Right hindlimb (tissue), 1 donor: Measurements from ENCODE around the gene KLHL3.
A peak's percentile ranks its signal among the peaks of the same experiment; 100 is the strongest.

Experiments used
- DNase-seq: peaks from one replicate; pipeline ENCODE4 v3.0.0-alpha.2; 2018

Gene KLHL3

DNA sequence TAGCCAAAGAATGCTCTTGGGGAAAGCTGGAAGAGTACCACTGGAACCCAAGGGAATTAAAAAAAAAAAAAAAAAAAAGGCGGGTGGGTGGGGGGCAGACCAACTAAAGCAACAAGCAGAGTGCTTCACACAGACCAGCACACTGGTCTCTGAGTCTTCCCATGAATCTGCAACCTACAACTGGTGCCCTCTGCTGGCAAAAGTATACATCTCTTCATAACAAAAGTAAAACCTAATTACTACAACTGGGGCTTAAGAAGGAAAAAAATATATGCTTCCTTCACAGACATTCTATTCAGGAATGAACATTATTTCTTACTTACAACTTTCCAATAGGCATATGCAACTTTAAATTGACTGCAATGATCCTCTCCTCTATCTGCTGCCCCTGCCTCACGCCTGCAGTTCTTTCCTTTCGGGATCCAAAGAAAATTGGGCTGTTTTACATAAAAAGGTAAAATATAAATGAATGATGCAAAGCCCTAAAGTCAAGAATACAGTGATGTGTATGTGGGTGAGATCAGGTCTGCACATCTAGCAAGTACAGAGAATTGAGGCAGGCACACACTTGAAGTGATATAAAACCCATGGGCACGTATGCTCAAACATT lies 7.2 kb upstream of the KLHL3 start:
- peak; percentile 52 for DNase-seq

DNA sequence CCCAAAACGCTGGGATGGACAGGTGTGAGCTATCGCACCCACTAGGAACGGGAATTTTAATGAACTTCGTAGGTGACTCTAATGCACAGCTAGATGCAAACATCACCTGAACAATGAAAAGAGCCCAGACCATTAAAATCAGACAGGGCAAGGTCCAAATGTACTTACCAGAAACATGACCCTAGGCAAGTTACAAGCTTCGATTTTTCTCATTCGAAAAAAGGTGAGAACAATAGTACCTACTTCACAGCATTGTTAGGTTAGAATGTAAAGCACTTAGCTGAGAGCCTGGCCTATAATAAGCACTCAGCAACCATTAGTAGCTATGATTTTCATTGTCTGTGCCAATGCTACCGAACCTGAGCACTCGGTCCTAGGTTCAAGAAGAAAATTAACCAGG lies 5.8 kb upstream of the KLHL3 start:
- no peak for DNase-seq

DNA sequence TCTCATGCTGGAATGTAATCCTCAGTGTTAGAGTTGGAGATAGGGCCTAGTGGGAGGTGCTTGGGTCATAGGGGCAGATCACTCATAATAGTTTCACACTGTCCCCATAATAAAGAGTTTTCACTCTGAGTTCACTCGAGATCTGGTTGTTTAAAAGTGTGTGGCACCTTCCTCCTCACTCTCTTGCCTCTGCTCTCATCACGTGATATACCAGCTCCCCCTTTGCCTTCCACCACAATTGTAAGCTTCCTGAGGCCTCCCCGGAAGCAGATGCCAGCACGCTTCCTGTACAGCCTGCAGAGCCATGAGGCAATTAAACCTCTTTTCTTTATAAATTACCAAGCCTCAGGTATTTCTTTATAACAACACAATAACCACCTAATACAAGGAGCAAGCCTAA lies 3.8 kb upstream of the KLHL3 start:
- DNase-seq: no peak

DNA sequence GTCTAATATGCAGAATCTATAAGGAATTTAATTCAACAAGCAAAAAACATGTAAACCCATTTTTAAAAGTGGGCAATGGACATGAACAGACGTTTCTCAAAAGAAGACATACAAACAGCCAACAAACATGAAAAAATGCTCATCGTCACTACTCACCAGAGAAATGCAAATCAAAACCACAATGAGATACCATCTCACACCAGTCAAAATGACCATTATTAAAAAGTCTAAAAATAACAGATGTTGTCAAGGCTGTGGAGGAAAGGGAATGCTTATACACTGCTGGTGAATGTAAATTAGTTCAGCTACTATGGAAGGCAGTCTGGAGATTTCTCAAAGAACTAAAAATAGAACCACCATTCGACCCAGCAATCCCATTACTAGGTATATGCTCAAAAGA lies 3.1 kb upstream of the KLHL3 start:
- no peak for DNase-seq

DNA sequence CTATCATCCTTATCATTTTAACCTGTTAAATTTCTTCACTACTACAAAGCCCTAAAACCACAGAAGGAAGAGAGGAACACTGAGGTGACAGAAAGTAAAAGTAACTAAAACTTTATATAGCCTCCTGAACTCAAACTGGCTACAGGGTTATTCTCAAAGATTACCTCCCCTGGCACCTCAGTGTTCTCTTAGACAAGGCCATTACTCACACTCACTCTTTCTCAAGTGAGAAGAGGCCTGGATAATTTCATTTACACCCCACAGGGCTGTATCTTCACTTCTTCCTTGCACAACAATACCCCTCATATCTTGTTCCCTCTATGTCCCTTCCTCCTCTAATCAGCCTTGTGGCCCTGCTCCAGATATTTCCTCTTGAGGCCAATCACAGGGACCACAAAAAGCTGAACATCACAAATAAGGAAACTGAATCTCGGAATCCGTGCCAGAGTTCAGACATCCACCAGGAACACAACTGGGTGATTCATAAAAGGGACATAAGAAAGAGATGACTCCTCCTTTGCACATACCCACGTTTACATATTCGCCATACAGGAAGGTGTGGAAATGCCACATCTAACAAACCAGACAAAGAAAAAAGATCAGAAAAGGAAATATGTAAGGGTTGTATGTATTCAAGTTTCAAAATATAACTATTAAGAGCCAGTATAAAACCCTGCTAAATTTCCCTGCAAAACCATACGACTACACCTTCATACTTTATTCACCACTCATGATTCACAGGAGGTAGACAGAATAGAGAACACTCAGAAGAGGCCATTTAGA lies 1.7 kb upstream of the KLHL3 start:
- peak; percentile 28 for DNase-seq

DNA sequence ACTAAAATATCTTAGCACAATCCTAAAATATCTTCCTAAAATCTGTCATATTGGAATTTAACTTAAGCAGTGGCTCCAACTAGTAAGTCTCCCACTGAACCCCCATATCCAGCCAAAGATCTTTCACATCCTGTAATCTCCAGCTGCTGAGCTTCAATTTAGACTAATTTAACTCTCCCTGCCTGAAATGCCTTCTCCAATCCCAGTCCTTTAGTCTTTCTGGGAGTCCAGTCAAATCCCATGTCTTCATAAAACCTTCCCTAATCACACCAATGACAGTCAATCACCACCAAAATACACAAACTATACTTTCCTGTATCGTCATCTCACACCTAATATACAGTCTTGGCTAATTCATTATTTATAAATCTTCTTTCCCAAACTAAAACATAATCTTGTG lies 607 bp upstream of the KLHL3 start:
- no peak for DNase-seq

DNA sequence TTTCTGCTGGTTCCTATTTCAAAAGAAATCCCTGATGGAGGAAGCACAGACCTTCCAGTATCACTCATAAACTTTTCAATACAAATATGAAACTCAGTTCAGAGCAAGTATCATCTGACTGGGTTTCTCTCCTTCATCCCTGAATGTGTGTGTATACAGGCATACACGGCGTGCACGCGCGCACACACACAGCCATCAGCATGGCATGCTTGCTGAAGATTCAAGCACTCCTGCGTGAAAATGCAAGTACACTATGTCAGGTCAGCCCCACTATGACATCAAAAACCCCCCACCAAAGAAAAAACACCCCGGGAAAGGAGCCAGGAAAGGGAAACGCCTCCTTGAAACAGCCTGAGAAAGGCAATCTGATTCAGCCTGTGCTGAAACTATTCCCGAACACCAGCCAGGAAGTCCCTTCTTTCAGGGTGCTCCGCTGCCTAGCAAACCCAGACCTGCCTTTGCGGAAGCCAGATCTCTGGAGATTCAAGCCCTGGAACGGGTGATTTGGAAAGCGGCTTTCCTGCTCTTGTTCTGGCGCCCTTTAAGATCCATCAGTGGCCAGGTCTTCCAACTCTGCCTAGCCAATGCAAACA lies 831 bp downstream of the KLHL3 start:
- peak; percentile 53 for DNase-seq

DNA sequence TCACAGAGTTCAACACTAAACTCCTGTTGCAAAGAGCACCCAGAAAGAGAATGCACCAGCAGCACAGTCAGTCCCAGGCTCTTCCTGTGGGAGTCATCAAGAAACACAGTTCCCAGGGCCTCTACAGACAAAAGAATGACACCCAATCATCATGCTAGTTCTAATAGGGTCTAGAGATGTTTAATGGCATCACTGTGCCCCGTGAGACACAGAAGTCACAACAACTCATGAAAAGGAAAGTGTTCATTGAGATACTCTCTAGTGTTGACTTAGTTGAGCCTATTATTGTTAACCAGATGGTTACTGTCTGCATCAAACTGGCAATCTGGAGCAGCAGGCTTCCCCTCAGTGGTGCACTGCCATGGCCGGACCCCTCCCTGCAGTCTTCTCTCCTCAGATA lies 1.6 kb downstream of the KLHL3 start:
- DNase-seq: no peak

DNA sequence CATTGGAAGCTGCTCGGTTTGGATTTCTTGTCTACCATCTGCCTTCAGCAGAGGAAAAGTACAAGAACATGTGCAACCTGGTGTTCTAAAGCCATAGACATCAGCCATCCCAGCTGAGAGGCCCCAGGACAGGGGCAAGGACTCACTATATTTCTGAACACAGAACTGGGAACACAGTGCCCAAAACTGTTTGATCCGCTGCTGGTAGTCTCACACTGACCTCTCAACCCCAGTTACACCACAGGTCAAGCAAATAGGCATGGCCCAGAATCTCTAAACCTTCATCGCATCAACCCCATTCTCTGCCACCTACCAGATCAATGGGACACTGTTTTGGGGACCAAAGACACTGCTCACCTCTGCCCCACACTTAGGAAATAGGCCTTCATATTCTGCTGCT lies 2.0 kb downstream of the KLHL3 start:
- no peak for DNase-seq

DNA sequence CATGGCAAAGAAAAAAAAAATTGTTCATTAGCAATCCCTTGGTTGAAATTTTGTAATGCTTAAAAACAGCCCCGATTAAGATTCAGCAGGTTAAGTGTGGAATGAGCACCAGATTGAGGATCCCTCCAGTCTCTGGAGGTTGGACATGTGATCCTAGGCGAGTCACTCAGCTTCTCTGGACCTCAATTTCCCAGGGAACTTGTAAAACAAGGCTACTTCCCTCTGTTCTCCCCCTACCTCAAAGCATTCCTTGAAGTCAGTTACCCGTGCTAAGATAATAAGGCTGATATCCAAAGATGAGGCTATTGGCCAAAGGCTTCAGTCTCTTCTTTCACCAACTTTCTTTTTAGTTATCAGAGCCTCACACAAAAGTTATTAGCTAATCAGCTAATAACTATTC lies 2.9 kb downstream of the KLHL3 start:
- no peak for DNase-seq

DNA sequence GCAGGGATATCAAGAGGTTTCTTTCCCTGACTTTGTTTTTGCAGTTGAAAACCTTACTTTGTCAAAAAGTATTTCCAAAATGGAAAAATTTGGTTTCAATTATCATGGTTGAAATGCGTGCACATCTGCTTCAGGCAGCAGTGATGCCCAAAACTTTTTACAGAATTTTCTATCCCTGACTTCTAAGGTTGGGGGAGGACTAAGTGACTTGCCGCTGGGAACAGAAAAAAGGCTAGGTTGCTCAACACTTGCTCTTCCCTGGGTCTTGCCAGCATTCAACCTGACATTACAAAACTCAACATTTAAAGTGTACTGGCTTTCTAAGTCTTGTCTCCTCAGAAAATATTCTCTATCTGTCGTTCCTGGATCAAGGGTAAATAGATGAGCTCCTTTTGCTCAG lies 4.7 kb downstream of the KLHL3 start:
- no peak for DNase-seq

DNA sequence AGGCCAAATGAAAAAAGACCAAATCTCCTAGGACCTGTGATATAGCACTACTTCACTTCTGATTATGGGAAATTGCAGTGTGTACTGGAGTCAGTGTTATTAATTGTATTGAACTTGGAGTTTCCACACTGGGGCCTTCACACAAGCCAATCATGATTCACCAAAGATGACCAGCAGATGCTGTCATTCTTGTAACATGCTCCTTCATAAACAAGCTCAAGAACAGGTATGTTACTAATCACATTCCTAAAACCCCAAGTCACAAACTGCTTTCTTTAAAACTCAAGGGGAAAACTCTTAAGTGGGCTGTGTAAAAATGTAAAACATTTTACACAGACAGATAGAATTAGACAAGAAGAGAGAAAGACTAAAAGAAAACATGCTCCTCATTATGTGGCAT lies 5.6 kb downstream of the KLHL3 start:
- no peak for DNase-seq

DNA sequence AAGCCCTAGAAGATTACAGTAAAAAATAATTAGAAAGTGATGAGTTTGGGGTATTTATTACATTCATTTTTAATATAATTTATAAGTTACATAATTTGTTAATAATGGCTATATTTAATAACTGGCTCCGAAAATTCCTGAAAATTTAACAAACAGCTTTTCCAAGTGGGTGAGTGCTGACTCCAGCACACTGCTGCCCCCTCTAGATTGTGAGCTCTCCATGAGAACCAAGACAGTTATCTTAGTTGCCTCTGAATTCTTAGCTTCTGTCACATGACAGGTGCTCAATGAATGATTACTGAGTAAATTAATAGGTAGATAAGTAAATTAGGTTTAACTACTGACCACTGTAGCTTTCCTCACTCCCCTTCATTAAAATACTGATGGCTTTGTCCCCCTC lies 7.8 kb downstream of the KLHL3 start:
- no peak for DNase-seq

DNA sequence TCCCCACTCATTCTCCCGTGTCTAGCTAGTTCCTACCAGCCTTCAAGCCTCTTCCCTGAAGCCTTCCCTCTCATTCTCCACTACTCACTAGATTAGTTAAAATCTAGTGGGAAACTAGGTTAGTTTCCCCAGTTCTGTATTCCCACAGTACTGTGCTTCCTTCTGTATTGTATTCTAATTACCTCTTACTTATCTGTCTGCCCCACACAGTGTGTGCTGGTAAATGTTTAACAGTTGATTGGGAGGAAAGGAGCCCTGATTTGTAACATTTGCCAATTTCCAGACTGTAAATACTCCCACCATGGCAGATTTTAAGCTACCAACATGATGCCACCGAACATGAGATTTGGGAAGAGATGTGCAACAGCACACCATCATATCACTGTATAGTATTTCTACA lies 8.3 kb downstream of the KLHL3 start:
- DNase-seq: no peak

DNA sequence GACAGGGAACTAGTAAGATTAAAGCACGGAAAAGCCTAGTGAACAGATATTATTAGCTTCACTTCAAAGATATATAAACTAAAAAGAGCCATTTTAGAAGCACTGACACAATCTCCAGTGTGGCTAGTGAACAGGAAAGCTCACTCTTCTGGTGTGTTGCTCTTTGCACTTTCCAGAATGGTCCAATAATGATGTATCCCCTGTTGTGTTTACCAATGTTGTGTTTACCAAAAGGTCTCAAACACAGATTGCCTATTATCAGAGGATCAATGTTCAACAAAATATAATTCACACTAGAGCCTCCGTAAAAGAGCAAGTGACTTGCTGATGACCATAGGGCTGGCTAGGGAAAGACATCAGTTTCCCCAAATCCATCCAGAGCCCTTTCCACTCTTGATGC lies 11.6 kb downstream of the KLHL3 start:
- no peak for DNase-seq

DNA sequence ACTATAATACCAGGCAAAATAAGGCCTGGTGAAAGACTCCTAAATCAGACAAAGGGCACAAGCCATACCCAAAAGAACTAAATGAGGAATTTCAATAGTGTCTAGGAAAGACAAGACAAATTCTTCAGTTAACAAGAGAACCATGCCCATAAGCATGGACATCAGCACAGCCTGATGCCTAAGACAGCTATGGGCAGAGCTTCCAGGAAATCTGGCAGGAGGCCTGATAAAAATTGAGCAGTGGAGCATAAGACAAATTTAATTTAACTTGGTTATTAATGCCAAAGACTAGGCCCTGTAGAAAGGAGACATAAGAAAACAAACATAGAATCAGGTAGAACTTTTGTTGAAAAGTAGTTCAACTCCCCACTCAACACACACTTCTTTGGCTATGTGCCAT lies 17.3 kb downstream of the KLHL3 start:
- no peak for DNase-seq

DNA sequence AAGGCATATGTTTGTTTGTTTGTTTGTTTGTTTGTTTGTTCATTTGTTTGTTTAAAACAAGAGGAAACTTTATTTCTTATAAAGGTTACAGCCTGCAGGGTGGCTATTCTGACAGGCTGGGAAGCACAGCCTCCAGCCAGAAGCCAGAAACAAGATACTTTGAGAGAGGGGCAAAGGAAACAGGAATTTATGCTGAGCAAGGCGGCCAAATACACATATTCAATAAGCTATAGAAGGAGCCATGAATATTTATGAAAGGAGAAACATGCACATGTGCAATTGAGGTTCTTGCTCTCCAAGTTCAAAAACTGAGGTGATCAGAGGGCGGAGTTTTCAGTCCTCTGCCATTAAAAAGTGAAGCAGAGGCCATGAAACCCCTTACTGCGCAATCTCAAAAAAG lies 19.6 kb downstream of the KLHL3 start:
- no peak for DNase-seq

DNA sequence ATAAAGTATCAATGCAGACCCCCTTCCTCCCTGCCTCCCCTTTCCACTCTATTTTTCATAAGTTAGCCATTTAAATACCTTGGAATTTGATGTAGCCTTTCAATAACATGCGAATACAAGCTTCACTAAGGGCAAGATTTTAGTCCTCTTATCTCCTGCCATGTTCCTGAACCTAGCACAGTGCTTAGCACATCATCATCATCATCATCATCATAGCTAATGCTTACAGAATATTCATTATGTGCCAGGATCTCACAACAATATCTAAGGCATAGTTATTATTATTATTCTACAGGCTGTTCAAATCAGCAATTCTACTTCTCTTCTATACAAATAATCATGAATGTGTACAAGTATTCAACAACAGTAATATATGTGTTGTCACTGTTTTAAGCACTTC lies 20.4 kb downstream of the KLHL3 start:
- DNase-seq: no peak

DNA sequence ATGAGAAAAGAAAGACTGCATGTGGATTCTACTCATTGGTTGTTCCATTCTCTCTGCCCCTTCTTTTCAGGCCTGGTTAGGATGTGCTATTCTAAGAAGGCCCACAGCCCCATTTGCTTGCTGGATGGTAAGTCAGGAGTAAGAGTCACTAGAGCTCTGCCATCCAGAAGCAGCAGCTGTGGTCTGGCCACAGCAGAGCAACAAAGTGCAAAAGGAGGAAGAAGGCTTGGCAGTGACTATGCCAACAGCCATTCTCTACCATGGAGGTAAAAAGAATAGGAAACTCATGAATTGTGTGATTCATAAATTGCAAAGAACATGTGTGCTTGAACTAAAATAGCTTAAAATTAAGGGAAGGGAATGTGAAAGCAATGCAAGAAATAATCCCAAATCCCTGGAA lies 20.9 kb downstream of the KLHL3 start:
- no peak for DNase-seq

DNA sequence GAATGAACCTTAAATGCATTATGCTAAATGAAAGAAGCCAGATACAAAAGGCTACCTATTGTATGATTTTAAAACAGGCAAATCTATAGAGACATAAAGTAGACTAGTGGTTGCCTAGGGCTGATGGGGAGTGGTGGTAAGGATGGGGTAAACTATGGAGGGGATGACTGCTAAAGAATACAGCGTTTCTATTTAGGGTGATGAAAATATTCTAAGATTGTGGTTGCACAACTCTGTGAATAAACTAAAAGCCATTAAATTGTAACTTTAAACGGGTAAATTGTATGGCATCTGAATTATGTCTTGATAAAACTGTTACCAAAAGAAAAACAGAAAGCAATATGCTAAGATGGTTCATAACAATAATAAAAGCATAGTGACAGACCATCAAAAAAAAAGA lies 21.4 kb downstream of the KLHL3 start:
- no peak for DNase-seq

DNA sequence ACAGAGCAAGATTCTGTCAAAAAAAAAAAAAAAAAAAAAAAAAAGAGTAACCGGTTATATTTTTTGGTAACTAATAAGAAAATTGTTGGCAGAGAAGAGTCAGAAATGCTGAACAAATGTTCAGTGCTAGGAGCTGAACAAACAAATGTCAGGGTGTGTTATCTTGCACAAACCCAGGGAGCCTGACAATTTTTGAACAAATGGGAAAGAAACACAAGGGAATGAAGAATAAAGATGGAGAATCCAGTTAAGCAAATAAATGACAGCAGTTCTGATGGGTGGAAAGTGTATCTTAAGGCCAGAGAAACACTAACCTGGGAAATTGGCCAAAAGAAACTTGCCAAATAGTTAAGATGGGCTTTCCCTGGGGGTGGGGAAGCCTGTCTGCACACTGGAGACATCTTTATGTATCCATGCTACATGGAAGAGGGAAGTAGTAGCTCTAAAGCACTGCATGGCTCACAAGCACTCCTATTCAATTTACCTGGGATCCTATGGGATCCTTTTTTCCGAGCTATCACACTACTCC lies 23.7 kb downstream of the KLHL3 start:
- DNase-seq: no peak

DNA sequence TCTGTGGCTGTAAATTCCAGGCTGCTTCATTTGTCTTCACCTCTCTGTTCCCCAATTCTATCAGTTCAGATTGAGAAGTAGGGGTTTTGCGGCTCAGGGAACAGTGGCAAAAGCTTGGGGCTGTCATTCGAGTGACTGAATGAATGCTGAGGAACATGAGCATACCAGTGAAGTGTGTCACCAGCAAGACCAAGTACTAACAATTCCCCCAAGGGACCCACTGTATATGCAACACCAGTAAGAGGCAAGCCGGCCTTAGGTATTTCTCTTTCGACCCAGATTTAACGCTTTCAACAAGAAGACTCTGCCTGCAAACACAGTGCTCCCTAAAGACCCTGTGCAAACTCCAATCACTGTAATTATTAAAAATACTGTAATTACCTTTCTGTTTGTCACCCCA lies 25.8 kb downstream of the KLHL3 start:
- no peak for DNase-seq

DNA sequence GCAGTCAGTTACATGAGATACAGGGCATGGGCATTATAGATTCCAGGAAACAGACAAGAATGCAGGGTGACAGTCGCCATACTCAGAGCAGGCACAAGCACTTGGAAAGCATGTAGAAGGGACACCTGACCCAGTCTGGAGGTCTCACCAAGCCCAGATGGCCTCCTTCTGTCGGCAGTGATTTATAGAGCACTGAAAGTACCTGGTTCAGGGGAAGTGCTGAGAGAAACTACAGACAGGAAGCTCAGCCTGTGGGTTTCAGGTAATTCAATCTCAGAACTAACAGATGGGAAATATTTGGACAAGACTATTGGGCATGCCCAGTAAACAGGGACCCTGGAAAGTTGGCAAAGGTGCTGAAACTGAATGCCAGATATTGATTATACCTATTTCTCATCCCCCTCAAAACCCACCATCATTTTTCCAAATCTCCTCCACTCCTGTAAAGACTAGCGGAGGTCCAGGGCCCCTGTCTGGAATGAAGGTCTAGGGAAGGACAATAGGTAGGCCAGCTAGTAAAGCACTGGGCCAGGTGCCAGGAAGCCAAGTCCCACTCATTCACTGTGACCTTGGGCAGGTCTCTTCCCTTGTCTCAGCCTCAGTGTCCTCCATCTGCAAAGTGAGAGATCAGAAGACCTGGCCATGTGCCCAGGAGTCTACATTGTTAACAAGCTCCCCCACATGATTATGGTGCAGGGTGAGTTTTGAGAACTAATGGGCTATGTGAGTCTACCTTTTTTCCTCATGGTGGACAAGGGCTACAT lies 26.9 kb downstream of the KLHL3 start:
- no peak for DNase-seq

DNA sequence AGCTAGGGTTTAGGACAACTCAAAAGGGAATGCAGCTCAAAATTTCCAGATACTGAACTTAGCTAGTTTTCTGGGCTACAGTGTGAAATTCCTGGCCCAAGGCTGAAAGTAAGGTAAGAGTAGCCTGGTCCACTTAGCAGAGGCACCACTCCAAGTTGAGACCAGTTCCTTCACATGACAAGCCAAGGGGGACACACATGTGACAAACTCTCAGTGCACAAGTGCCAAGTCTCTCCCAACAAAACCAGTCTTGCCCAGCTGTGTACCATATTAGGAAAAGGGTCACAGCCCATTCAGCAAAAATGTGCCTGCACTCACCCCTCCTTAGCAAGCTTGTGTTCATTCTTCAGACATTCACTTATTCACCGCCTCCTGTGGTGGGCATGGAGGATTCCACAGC lies 27.8 kb downstream of the KLHL3 start:
- DNase-seq: no peak
